K562 (cell line): Measurements from ENCODE around the gene PPFIBP2. TPM values are rescaled to one million over a fixed set of nuclear protein-coding genes. Genes with fewer than 3 reads are reported as not detected.

Experiments
- ATAC-seq: fragments of 200-7000 bp; cut with Tn5 transposase; 3 replicates; pipeline ENCODE4 v1.9.1; 2020; ENCODE audit warnings: moderate library complexity
- BruUV-seq: library from RNA; stranded (reverse); fragments of 400-500 nt; replicated peaks from 2 replicates; lab custom pipeline; 2021; lab: Mats Ljungman, UMichigan
- CTCF ChIA-PET: fragments of 300-600 bp; formaldehyde crosslinking; extraction: SDS; loops from one replicate; lab custom pipeline; 2021; ENCODE audit warnings: low intra/inter-chr PET ratio; lab: Yijun Ruan, JAX
- POLR2A ChIA-PET: fragments of 300-600, 350-650 bp; sonication (Branson Sonifier 250); formaldehyde crosslinking; extraction: SDS; loops from one replicate; lab custom pipeline; 2021; ENCODE audit warnings: antibody characterized with exemption, inconsistent platforms; lab: Yijun Ruan, JAX
- DNase-seq, 4 experiments: peaks; one replicate each; pipeline versions ENCODE4 v3.0.0 to v3.0.0-alpha.2; 2011 to 2018; ENCODE audit warnings: low spot score in 3 of 4, mixed read lengths in 3 of 4; ENCODE audit errors: extremely low read depth in 1 of 4
- FAIRE-seq: peaks from 2 replicates; lab custom pipeline; 2011; peaks lifted over from hg19 to GRCh38; lab: Jason Lieb, UNC
- H2AFZ ChIP-seq: 2 replicates; pipeline ENCODE4 v1.6.0; 2011; ENCODE audit warnings: low read depth, low read length, control low read depth, inconsistent platforms
- H3K27ac ChIP-seq: fragments of 200-600 bp; 3 replicates; pipeline ENCODE4 v1.8.0; 2011; ENCODE audit warnings: low read depth, mild to moderate bottlenecking, control low read depth, inconsistent platforms, low read length, moderate library complexity, mixed read lengths; ENCODE audit errors: extremely low read depth
- H3K27me3 ChIP-seq, 2 experiments: fragments of 300-600 bp in 1 of 2; 2 replicates in 1 of 2; 3 replicates in 1 of 2; pipeline versions ENCODE4 v1.6.0 to v1.8.0; 2011; ENCODE audit warnings: inconsistent platforms in 2 of 2, low read length in 2 of 2, mild to moderate bottlenecking in 1 of 2, mixed read lengths in 1 of 2, moderate library complexity in 1 of 2; ENCODE audit not compliant: control insufficient read depth in 2 of 2, insufficient read depth in 2 of 2
- H3K36me3 ChIP-seq: fragments of 300-600 bp; 3 replicates; pipeline ENCODE4 v1.8.0; 2011; ENCODE audit warnings: mild to moderate bottlenecking, low read length, inconsistent platforms; ENCODE audit not compliant: control insufficient read depth, insufficient read depth
- H3K4me1 ChIP-seq, 2 experiments: fragments of 200-600 bp in 1 of 2; replicated peaks in 1 of 2; 2 replicates in 1 of 2; 3 replicates in 1 of 2; pipeline versions ENCODE4 v1.5.1 to v1.8.0; 2011; ENCODE audit warnings: inconsistent platforms in 2 of 2, low read length in 2 of 2, mild to moderate bottlenecking in 1 of 2, mixed read lengths in 1 of 2, moderate library complexity in 1 of 2; ENCODE audit not compliant: control insufficient read depth in 2 of 2, insufficient read depth in 2 of 2
- H3K4me2 ChIP-seq: 2 replicates; pipeline ENCODE4 v1.6.1; 2011; ENCODE audit warnings: low read length, control low read depth, inconsistent platforms, mixed read lengths; ENCODE audit not compliant: insufficient read depth
- H3K4me3 ChIP-seq: fragments of 200-600 bp; sonication (generic), shearing (Covaris generic); 2 replicates; pipeline ENCODE4 v1.5.1; 2016; ENCODE audit warnings: control low read depth, inconsistent platforms
- H3K79me2 ChIP-seq: fragments of 200-600 bp; 3 replicates; pipeline ENCODE4 v1.8.0; 2011; ENCODE audit warnings: low read length, inconsistent platforms; ENCODE audit not compliant: control insufficient read depth, insufficient read depth
- H3K9ac ChIP-seq, 2 experiments: 2 replicates each; pipeline versions ENCODE4 v1.6.0 to v1.6.1; 2011; ENCODE audit warnings: low read depth in 2 of 2, low read length in 2 of 2, control low read depth in 1 of 2, inconsistent platforms in 1 of 2, mild to moderate bottlenecking in 1 of 2, mixed read lengths in 1 of 2; ENCODE audit not compliant: insufficient read depth in 1 of 2
- H3K9me1 ChIP-seq: one replicate; pipeline ENCODE4 v1.6.0; 2011; ENCODE audit warnings: inconsistent platforms, mild to moderate bottlenecking, low read length, moderate library complexity; ENCODE audit not compliant: control insufficient read depth, insufficient read depth
- H3K9me3 ChIP-seq: replicated peaks from 2 replicates; pipeline ENCODE4 v1.5.1; 2011; ENCODE audit warnings: low read depth, low read length, inconsistent platforms; ENCODE audit not compliant: control insufficient read depth, insufficient read depth
- H4K20me1 ChIP-seq: replicated peaks from 2 replicates; pipeline ENCODE4 v1.6.1; 2011; ENCODE audit warnings: low read length, inconsistent platforms, mixed read lengths; ENCODE audit not compliant: control insufficient read depth, insufficient read depth
- ZNF764 ChIP-seq: fragments of 250-450 bp; sonication (Bioruptor Pico); IDR thresholded peaks from 2 replicates; pipeline ENCODE4 v1.4.0; 2020; ENCODE audit warnings: low read depth, mild to moderate bottlenecking, moderate library complexity
- WGBS: fragments of 100-300 bp; shearing (Covaris generic); methylation state at CpG from one replicate; pipeline ENCODE4 v1.1.6; 2016; ENCODE audit warnings: low coverage, mixed read lengths; ENCODE audit not compliant: insufficient coverage; ENCODE audit errors: missing lambda C conversion rate; 5-methylcytosine and 5-hydroxymethylcytosine counted together
- in situ Hi-C: fragments of 300-500 bp; cut with MboI; formaldehyde crosslinking; loops from 4 replicates; pipeline ENCODE4 v1.15.0; 2018; ENCODE audit warnings: inconsistent platforms, mixed read lengths
- intact Hi-C: fragments of 100-400 bp; cut with micrococcal nuclease; formaldehyde crosslinking; loops from 2 replicates; pipeline ENCODE4 v1.14.2; 2022
- polyA plus RNA-seq, 8 experiments: library from polyadenylated mRNA; depleted of rRNA in 4 of 8; stranded (reverse) in 5 of 8; unstranded in 3 of 8; fragments of >200 nt; fragmentation: Nextera tagmentation in 2 of 8; fragmentation: Illumina TruSeq in 1 of 8; extraction: Ambion mirVana in 2 of 8; extraction: Trizol in 1 of 8; gene quantifications; 2 replicates each; pipeline versions ENCODE4 v1.2.1 to v1.2.3, GENCODE V29; 2011 to 2014; ENCODE audit warnings: inconsistent platforms in 1 of 8, missing spikeins in 1 of 8
- total RNA-seq, 7 experiments: library from RNA; depleted of rRNA in 6 of 7; stranded (reverse); fragments of >200 nt in 6 of 7; fragmentation: Illumina TruSeq in 2 of 7; extraction: Trizol in 2 of 7; gene quantifications; 2 replicates each; pipeline versions ENCODE4 v1.2.1 to v1.2.3, GENCODE V29; 2011 to 2021; ENCODE audit warnings: low replicate concordance in 1 of 7
- TF ChIP-seq, protein P1 (sequence below), 2 experiments: IDR thresholded peaks in 1 of 2; conservative IDR thresholded peaks in 1 of 2; 2 replicates each; pipeline ENCODE4 v1.6.1; 2016; ENCODE audit warnings: low read depth in 2 of 2, mild to moderate bottlenecking in 1 of 2, missing compliant biosample characterization in 1 of 2, missing genetic modification characterization in 1 of 2, moderate library complexity in 1 of 2

PPFIBP2 gene
- total and polyA plus RNA-seq, 9 of the 15 experiments (the other 6 are each of a cell fraction or from before 2014, with no cell fraction given) = 0.18 to 3.4 (median 1.2) TPM

- TF ChIP-seq ZNF764 (CRISPR knock-in tag) = no peak
- TF ChIP-seq, protein P1, sequence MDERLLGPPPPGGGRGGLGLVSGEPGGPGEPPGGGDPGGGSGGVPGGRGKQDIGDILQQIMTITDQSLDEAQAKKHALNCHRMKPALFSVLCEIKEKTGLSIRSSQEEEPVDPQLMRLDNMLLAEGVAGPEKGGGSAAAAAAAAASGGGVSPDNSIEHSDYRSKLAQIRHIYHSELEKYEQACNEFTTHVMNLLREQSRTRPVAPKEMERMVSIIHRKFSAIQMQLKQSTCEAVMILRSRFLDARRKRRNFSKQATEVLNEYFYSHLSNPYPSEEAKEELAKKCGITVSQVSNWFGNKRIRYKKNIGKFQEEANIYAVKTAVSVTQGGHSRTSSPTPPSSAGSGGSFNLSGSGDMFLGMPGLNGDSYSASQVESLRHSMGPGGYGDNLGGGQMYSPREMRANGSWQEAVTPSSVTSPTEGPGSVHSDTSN (CRISPR knock-in tag; IDR thresholded peaks at IDR 0.05; ENCODE audit: low read depth) = no peak
- TF ChIP-seq, protein P1 (tag; conservative IDR thresholded peaks at IDR 0.05; ENCODE audit: low read depth) = 0 out of 2 replicates have a peak, but pooled peaks have one; percentile 10
- Histone ChIP-seq H3K9me1 (no peaks in the 10 kb centered on the region), H3K4me3 (no peak overlapping the region), H3K27me3 (peaks cover 0 to 2% of the 10 kb centered on the region in 2 experiments; a peak in 2 of 5 replicates), H3K4me2 (no peak overlapping the region), H3K79me2 (no peaks in the 10 kb centered on the region), H3K4me1 (peaks cover 0 to 4% of the 10 kb centered on the region in 2 experiments; a peak in 2 of 5 replicates), H3K9me3 (no peaks in the 10 kb centered on the region), H3K27ac (no peak overlapping the region), H3K36me3 (no peaks in the 10 kb centered on the region), H2AFZ (no peak overlapping the region), H3K9ac (no peak overlapping the region), H4K20me1 (no peaks in the 10 kb centered on the region)
- BruUV-seq = no TSS peak
- ChIA-PET POLR2A (interaction anchor here (0.7 kb wide), 1 partner anchor 1148 kb away, joined by 3 read pairs; no protein-coding TSS in a partner anchor), CTCF (interaction anchor here (0.6 kb wide), 1 partner anchor 13 kb away, joined by 4 read pairs; no protein-coding TSS in a partner anchor)
- in situ Hi-C loops (no loop called here), intact Hi-C loops (no loop called here)
- ATAC-seq (no peak), DNase-seq (no peak), FAIRE-seq (no peak)
- 7% methylated on average over 1 of the region's 1 CpG for WGBS
Observed at GRCh38 chr11:7595016-7595866, 81.4 kb downstream of the PPFIBP2 start.
